SK-N-SH (cell line): ENCODE results near the gene CREBL2. TPM values are rescaled to one million over a fixed set of nuclear protein-coding genes. Genes with fewer than 3 reads are reported as not detected.

Experiments
- CTCF ChIA-PET: fragments of 300-600, 350-600 bp; formaldehyde crosslinking; extraction: SDS; loops from one replicate; lab custom pipeline; 2021; lab: Yijun Ruan, JAX
- POLR2A ChIA-PET: fragments of 350-600 bp; sonication (Branson Sonifier 250); formaldehyde crosslinking; extraction: SDS; loops from one replicate; lab custom pipeline; 2020; ENCODE audit warnings: antibody characterized with exemption, inconsistent platforms; lab: Yijun Ruan, JAX
- DNase-seq: peaks from one replicate; pipeline ENCODE4 v3.0.0; 2012
- H2AFZ ChIP-seq: fragments of 200-600 bp; sonication (generic); 2 replicates; pipeline ENCODE4 v1.8.1; 2016; ENCODE audit warnings: antibody characterized with exemption, mild to moderate bottlenecking, low read depth
- H3F3A ChIP-seq: fragments of 200-600 bp; sonication (generic); replicated peaks from 2 replicates; pipeline ENCODE3; 2016; ENCODE audit warnings: antibody characterized with exemption, mild to moderate bottlenecking; ENCODE audit not compliant: insufficient read depth
- H3K27ac ChIP-seq, 2 experiments: fragments of 200-500 bp in 1 of 2; fragments of 200-600 bp in 1 of 2; sonication (Bioruptor generic) in 1 of 2; sonication (generic), shearing (Covaris generic) in 1 of 2; 2 replicates each; pipeline versions ENCODE4 v1.5.1 to v1.6.1; 2014 to 2016; ENCODE audit warnings: low read depth in 2 of 2, inconsistent platforms in 1 of 2, low read length in 1 of 2, mild to moderate bottlenecking in 1 of 2, mixed read lengths in 1 of 2
- H3K27me3 ChIP-seq: fragments of 200-600 bp; sonication (generic), shearing (Covaris generic); 2 replicates; pipeline ENCODE4 v1.6.1; 2016; ENCODE audit warnings: mixed run types; ENCODE audit not compliant: insufficient read depth
- H3K36me3 ChIP-seq, 2 experiments: fragments of 200-500 bp in 1 of 2; fragments of 200-600 bp in 1 of 2; sonication (Bioruptor generic) in 1 of 2; sonication (generic) in 1 of 2; replicated peaks in 1 of 2; 2 replicates each; pipeline versions ENCODE3 to v1.5.1; 2014 to 2016; ENCODE audit warnings: low read length in 1 of 2, mild to moderate bottlenecking in 1 of 2; ENCODE audit not compliant: insufficient read depth in 2 of 2, control insufficient read depth in 1 of 2
- H3K4me1 ChIP-seq, 2 experiments: fragments of 200-500 bp in 1 of 2; fragments of 200-600 bp in 1 of 2; sonication (Bioruptor generic) in 1 of 2; sonication (generic), shearing (Covaris generic) in 1 of 2; 2 replicates each; pipeline versions ENCODE4 v1.5.1 to v1.6.1; 2014 to 2016; ENCODE audit warnings: low read depth in 1 of 2, low read length in 1 of 2, mixed run types in 1 of 2; ENCODE audit not compliant: insufficient read depth in 2 of 2, control insufficient read depth in 1 of 2
- H3K4me2 ChIP-seq: fragments of 200-600 bp; sonication (generic), shearing (Covaris generic); 2 replicates; pipeline ENCODE4 v1.6.1; 2017; ENCODE audit warnings: mixed run types
- H3K4me3 ChIP-seq, 2 experiments: fragments of 200-500 bp in 1 of 2; fragments of 200-600 bp in 1 of 2; sonication (Bioruptor generic) in 1 of 2; sonication (generic), shearing (Covaris generic) in 1 of 2; 2 replicates each; pipeline versions ENCODE4 v1.5.1 to v1.8.1; 2014 to 2016; ENCODE audit warnings: low read depth in 2 of 2, inconsistent platforms in 1 of 2, low read length in 1 of 2, mild to moderate bottlenecking in 1 of 2, mixed read lengths in 1 of 2, moderate library complexity in 1 of 2
- H3K79me2 ChIP-seq: fragments of 200-600 bp; sonication (generic); 2 replicates; pipeline ENCODE4 v1.8.1; 2017; ENCODE audit warnings: mild to moderate bottlenecking; ENCODE audit not compliant: insufficient read depth
- H3K9ac ChIP-seq: fragments of 200-600 bp; sonication (generic); 2 replicates; pipeline ENCODE4 v1.6.1; 2017; ENCODE audit warnings: mixed run types
- H3K9me2 ChIP-seq: fragments of 200-600 bp; sonication (generic); 2 replicates; pipeline ENCODE4 v1.6.1; 2017; ENCODE audit warnings: mixed run types
- H3K9me3 ChIP-seq: fragments of 200-600 bp; sonication (generic); 2 replicates; pipeline ENCODE4 v1.6.1; 2017; ENCODE audit warnings: mixed run types, mild to moderate bottlenecking, moderate library complexity
- H4K20me1 ChIP-seq: fragments of 200-600 bp; sonication (generic); 2 replicates; pipeline ENCODE4 v1.6.1; 2017; ENCODE audit warnings: mild to moderate bottlenecking, mixed run types; ENCODE audit not compliant: insufficient read depth
- EP300 ChIP-seq, 2 experiments: IDR thresholded peaks; 2 replicates each; pipeline versions ENCODE4 v1.4.0 to v1.6.1; 2012; ENCODE audit warnings: borderline replicate concordance in 1 of 2, low read depth in 1 of 2, low read length in 1 of 2
- EZH2phosphoT487 ChIP-seq: fragments of 200-600 bp; sonication (generic); IDR thresholded peaks from 2 replicates; pipeline ENCODE4 v1.6.1; 2017; ENCODE audit warnings: low read depth, mixed run types, mild to moderate bottlenecking, antibody characterized with exemption, moderate library complexity, borderline replicate concordance
- FOXJ3 ChIP-seq: sonication (generic); formaldehyde crosslinking; IDR thresholded peaks from 2 replicates; pipeline ENCODE4 v1.5.1; 2020; ENCODE audit warnings: mild to moderate bottlenecking, missing genetic modification reagents
- FOXM1 ChIP-seq: IDR thresholded peaks from 2 replicates; pipeline ENCODE4 v1.4.0; 2012; ENCODE audit warnings: low read depth, mild to moderate bottlenecking
- NRF1 ChIP-seq: IDR thresholded peaks from 2 replicates; pipeline ENCODE4 v1.6.1; 2012; ENCODE audit warnings: low read depth, mild to moderate bottlenecking, low read length
- POLR2AphosphoS5 ChIP-seq: IDR thresholded peaks from 2 replicates; pipeline ENCODE4 v1.6.1; 2012; ENCODE audit warnings: low read depth, low read length
- RAD21 ChIP-seq: IDR thresholded peaks from 2 replicates; pipeline ENCODE4 v1.6.1; 2012; ENCODE audit warnings: mild to moderate bottlenecking, low read length
- RCOR1 ChIP-seq: fragments of 150-350 bp; IDR thresholded peaks from 2 replicates; pipeline ENCODE4 v1.6.1; 2017; ENCODE audit warnings: antibody characterized with exemption, low read length
- RFX5 ChIP-seq: IDR thresholded peaks from 2 replicates; pipeline ENCODE4 v1.6.1; 2012; ENCODE audit warnings: mild to moderate bottlenecking, improper control_type of control experiment, low read length
- RXRA ChIP-seq: IDR thresholded peaks from 2 replicates; pipeline ENCODE4 v1.4.0; 2012; ENCODE audit warnings: low read depth, mild to moderate bottlenecking, borderline replicate concordance
- SIN3A ChIP-seq: IDR thresholded peaks from 2 replicates; pipeline ENCODE4 v1.6.1; 2012; ENCODE audit warnings: low read depth, mild to moderate bottlenecking, low read length, moderate library complexity, borderline replicate concordance
- SMC3 ChIP-seq: IDR thresholded peaks from 2 replicates; pipeline ENCODE4 v1.6.1; 2012; ENCODE audit warnings: low read depth, low read length, improper control_type of control experiment
- TAF1 ChIP-seq: IDR thresholded peaks from 2 replicates; pipeline ENCODE4 v1.6.1; 2012; ENCODE audit warnings: low read depth, mild to moderate bottlenecking, low read length, moderate library complexity, borderline replicate concordance
- TCF12 ChIP-seq: IDR thresholded peaks from 2 replicates; pipeline ENCODE4 v1.4.0; 2012
- TEAD4 ChIP-seq: IDR thresholded peaks from 2 replicates; pipeline ENCODE4 v1.4.0; 2012; ENCODE audit warnings: mild to moderate bottlenecking, borderline replicate concordance; ENCODE audit not compliant: insufficient read depth
- USF2 ChIP-seq: fragments of 150-350 bp; IDR thresholded peaks from 2 replicates; pipeline ENCODE4 v1.6.1; 2017; ENCODE audit warnings: antibody characterized with exemption, low read length, low read depth, borderline replicate concordance
- ZBTB33 ChIP-seq: IDR thresholded peaks from 2 replicates; pipeline ENCODE4 v1.4.0; 2012; ENCODE audit warnings: low read depth, borderline replicate concordance
- WGBS: methylation state at CpG from one replicate; pipeline ENCODE4 v1.1.6; 2017; ENCODE audit warnings: low lambda C conversion rate; 5-methylcytosine and 5-hydroxymethylcytosine counted together
- polyA plus RNA-seq, 3 experiments: library from polyadenylated mRNA; depleted of rRNA; stranded (reverse); fragments of >200 nt; gene quantifications; 2 replicates each; pipeline ENCODE4 v1.2.3, GENCODE V29; 2012
- TF ChIP-seq, protein P1 (sequence below): IDR thresholded peaks from 2 replicates; pipeline ENCODE4 v1.4.0; 2012; ENCODE audit warnings: low read depth, borderline replicate concordance
- TF ChIP-seq, protein P2 (sequence below): IDR thresholded peaks from 2 replicates; pipeline ENCODE4 v1.6.1; 2012; ENCODE audit warnings: mild to moderate bottlenecking, low read depth, low read length, moderate library complexity

CREBL2 gene
- polyA plus RNA-seq, 1 of the 3 experiments (the other 2 are of a cell fraction) = 12.6 TPM

GRCh38 chr12:12611512-12612306, at the start of gene CREBL2 (continued):
- TF ChIP-seq USF2 (0 out of 2 replicates have a peak, but pooled peaks have one; percentile 2), TAF1 (peak; percentile 69; the same call in 1 of the 2 replicates), RCOR1 (peak; percentile 39; the same call in 1 of the 2 replicates), POLR2AphosphoS5 (peak; percentile 74), NRF1 (0 out of 2 replicates have a peak, but pooled peaks have one; percentile 2), ZBTB33 (peak; percentile 74; the same call in 1 of the 2 replicates), FOXM1 (0 out of 2 replicates have a peak, but pooled peaks have one; percentile 32), SIN3A (peak; percentile 84), RXRA (no peak)
- TF ChIP-seq, protein P1, sequence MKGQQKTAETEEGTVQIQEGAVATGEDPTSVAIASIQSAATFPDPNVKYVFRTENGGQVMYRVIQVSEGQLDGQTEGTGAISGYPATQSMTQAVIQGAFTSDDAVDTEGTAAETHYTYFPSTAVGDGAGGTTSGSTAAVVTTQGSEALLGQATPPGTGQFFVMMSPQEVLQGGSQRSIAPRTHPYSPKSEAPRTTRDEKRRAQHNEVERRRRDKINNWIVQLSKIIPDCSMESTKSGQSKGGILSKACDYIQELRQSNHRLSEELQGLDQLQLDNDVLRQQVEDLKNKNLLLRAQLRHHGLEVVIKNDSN = 0 out of 2 replicates have a peak, but pooled peaks have one; percentile 29

GRCh38 chr12:12562016-12562483, 49.6 kb upstream of the CREBL2 start:
- H3K9ac ChIP-seq = peak overlapping the region; percentile 98
- no peaks in the 10 kb centered on the region for H3K9me3 ChIP-seq
- peak overlapping the region; percentile 94 to 96 for H3K27ac ChIP-seq
- peak overlapping the region; percentile 63; the same call in 1 of the 2 replicates for H3K4me2 ChIP-seq
- no peaks in the 10 kb centered on the region for H4K20me1 ChIP-seq
- POLR2A ChIA-PET = interaction anchor here (1.2 kb wide), 1 partner anchor 55 kb away, joined by 3 read pairs; no protein-coding TSS in a partner anchor
- peaks cover 12% of the 10 kb centered on the region for H3F3A ChIP-seq
- H2AFZ ChIP-seq = no peak overlapping the region
- peaks cover 0 to 3% of the 10 kb centered on the region in 2 experiments for H3K36me3 ChIP-seq
- H3K79me2 ChIP-seq = peaks cover 51% of the 10 kb centered on the region
- H3K9me2 ChIP-seq = no peaks in the 10 kb centered on the region
- no peaks in the 10 kb centered on the region for H3K27me3 ChIP-seq
- H3K4me3 ChIP-seq = peak overlapping the region; percentile 75 to 93
- under 1% methylated on average over 23 of the region's 45 CpGs for WGBS
- CTCF ChIA-PET = interaction anchor here (0.9 to 3.6 kb wide), 7 partner anchors 14 to 186 kb away, joined by 3 to 28 read pairs (median 10); no protein-coding TSS in a partner anchor
- H3K4me1 ChIP-seq = peaks cover 8 to 17% of the 10 kb centered on the region in 2 experiments; a peak in 3 of 4 replicates
- DNase-seq = no peak
- TF ChIP-seq ZBTB33 (no peak), TCF12 (no peak), FOXJ3 (CRISPR knock-in tag) (no peak), EZH2phosphoT487 (no peak), RFX5 (no peak), EP300 (IDR thresholded peaks at IDR 0.05; ENCODE audit: borderline replicate concordance in 1 of 2, low read depth in 1 of 2, low read length in 1 of 2) (0 out of 4 replicates have a peak, but pooled peaks of 1 of the 2 experiments have one; percentile 4), RAD21 (no peak), SMC3 (no peak), TEAD4 (no peak)
- TF ChIP-seq, protein P2, sequence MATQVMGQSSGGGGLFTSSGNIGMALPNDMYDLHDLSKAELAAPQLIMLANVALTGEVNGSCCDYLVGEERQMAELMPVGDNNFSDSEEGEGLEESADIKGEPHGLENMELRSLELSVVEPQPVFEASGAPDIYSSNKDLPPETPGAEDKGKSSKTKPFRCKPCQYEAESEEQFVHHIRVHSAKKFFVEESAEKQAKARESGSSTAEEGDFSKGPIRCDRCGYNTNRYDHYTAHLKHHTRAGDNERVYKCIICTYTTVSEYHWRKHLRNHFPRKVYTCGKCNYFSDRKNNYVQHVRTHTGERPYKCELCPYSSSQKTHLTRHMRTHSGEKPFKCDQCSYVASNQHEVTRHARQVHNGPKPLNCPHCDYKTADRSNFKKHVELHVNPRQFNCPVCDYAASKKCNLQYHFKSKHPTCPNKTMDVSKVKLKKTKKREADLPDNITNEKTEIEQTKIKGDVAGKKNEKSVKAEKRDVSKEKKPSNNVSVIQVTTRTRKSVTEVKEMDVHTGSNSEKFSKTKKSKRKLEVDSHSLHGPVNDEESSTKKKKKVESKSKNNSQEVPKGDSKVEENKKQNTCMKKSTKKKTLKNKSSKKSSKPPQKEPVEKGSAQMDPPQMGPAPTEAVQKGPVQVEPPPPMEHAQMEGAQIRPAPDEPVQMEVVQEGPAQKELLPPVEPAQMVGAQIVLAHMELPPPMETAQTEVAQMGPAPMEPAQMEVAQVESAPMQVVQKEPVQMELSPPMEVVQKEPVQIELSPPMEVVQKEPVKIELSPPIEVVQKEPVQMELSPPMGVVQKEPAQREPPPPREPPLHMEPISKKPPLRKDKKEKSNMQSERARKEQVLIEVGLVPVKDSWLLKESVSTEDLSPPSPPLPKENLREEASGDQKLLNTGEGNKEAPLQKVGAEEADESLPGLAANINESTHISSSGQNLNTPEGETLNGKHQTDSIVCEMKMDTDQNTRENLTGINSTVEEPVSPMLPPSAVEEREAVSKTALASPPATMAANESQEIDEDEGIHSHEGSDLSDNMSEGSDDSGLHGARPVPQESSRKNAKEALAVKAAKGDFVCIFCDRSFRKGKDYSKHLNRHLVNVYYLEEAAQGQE = no peak
